DMS53 (cell line): ENCODE data around the gene ANXA2.
"Not testable (repeated sequence)": the region's sequence is repeated elsewhere in the genome, so short reads cannot be mapped to it uniquely, and the experiment has no call there.

ENCODE experiments used
- DNase-seq: peaks from one replicate; lab custom pipeline; 2025; lab: John Stamatoyannopoulos, UW

ANXA2 gene

DNA sequence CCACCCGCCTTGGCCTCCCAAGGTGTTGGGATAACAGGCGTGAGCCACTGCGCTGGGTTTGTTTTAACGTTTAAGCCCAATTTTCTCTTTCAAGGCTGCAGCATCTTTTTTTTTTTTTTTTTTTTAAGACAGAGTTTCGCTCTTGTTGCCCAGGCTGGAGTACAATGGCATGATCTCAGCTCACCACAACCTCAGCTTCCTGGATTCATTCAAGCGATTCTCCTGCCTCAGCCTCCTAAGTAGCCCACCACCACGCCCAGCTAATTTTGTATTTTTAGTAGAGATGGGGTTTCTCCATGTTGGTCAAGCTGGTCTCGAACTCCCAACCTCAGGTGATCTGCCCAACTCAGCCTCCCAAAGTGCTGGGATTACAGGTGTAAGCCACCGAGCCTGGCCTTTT is 12.6 kb upstream of the ANXA2 start:
- DNase-seq = not testable (repeated sequence)

- DNase-seq = peak; percentile 59
Measured at GRCh38 chr15:60408463-60408981, 10.7 kb upstream of the ANXA2 start.

DNA sequence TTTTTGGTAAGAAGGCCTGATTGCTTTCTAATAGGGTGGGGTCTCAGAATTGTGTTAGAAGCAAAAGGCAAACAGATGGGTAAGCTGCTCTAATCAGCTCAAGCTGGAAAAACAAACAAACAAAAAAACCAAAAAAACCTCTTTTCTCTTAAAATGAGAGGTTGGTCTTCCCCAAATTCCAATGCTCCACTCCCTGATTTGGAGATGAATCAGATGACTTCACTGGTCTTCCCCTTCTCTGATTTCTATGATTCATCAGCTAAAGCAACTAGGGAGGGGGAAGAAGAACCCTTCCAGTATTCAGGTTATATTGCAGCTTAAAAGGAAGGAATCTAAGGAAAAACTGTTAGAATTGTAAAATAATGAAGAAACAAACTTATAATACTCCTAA is 9.6 kb upstream of the ANXA2 start:
- DNase-seq = peak; percentile 6

- no peak for DNase-seq
Measured at GRCh38 chr15:60406513-60407414, 9.0 kb upstream of the ANXA2 start.

DNA sequence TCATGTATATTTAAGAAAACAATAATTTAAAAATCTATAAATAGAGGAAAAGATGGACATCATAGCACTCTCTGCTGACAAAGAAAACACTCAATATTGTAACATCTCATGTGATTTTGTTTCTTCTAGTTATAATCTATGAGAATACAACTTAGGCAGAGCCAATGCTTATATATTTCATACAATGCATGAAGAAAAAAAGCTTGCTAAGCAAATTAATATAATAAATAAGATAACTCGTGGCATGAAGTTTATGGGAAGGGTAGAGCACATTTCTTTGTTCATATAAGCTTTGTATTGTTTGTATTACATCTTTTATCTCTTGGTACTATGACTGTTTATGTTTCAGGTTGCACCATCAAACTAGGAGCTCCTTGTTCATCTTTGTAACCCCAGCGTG is 7.6 kb upstream of the ANXA2 start:
- no peak for DNase-seq

DNA sequence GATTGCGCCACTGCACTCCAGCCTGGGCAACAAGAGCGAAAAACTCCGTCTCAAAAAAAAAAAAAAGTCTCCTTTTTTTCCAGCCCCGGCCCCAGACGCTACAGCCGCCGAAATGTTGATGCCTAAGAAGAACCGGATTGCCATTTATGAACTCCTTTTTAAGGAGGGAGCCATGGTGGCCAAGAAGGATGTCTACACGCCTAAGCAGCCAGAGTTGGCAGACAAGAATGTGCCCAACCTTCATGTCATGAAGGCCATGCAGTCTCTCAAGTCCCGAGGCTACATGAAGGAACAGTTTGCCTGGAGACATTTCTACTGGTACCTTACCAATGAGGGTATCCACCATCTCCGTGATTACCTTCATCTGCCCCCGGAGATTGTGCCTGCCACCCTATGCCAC is 6.6 kb upstream of the ANXA2 start:
- DNase-seq = not testable (repeated sequence)

DNA sequence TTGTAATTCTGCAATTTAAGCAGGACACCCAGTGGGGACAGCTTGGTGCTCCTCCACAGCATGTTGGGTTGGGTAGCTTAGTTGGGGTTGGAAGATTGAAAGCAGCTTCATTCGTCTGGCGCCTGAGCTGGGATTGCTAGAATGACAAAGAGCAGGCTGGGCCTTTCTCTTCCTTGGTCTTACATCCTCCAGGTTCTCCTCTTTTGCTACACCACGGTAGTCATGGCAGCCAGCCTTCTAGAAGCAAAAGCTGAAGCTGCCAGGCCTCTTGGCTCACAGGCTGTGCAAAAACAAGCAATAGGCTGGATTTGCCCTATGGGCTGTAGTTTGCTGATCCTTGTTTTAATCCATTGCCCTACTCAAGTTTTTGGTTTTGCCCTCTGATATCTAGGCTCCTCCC is 3.2 kb upstream of the ANXA2 start:
- peak; percentile 9 for DNase-seq

DNA sequence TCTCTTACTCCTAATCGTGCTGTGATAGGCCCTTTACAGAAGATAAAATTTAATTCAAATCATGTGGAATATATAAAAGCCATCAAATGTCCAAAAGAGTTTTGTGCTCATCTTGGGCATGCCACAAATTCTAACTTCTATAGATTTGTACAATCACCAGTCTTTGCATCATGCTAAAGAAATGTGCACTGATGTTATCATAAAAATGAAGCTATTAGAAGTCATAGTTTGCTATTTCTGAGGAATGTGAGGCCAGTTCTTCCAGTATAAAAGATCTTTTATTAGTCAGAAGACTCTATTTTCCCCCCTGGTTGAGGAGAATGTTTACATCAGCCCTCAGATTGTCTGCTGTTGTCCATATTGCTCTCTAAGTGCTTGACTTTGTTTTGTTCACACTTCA is 2.1 kb upstream of the ANXA2 start:
- DNase-seq = no peak

GRCh38 chr15:60399246-60399915 is 1.6 kb upstream of the ANXA2 start:
- no peak for DNase-seq

DNA sequence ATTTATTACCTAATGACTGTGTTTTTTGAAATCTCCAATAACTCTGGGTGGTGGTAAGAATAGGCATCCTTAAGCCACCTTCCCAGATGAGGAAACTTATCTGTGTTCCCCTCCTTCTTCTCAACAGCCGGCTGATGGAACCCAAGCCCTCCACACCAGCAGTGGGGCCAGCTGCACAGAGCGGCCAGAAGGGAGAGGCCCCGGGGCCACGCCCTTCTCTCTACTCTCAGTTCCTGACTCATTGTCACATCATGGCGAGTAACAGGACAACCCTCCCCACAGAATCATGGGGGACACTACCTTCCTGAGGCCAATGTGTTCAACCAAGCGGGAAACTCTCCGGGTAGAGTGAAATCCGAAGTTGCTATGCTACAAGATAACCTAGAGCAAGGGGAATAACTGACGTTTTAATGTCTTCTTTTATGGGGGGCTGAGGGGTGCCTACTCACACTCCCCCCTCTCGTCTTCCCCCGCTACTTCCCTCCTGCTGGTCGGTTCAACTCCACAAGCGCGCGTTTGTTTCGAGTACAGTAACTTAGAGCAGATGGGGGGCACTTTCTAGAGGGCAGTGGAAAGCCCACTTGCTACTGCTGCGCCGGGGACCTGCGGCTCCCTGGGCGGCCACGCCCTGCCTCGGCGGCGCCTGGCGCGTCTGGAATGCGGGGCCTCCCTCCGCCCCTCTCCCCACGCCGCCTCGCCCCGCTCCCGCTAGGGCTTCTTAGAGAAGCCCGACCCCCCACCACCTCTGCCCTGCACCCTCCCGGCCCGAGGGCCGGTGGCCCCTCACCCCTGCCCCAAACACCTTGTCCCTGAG is 621 bp downstream of the ANXA2 start:
- DNase-seq = peak; percentile 61

DNA sequence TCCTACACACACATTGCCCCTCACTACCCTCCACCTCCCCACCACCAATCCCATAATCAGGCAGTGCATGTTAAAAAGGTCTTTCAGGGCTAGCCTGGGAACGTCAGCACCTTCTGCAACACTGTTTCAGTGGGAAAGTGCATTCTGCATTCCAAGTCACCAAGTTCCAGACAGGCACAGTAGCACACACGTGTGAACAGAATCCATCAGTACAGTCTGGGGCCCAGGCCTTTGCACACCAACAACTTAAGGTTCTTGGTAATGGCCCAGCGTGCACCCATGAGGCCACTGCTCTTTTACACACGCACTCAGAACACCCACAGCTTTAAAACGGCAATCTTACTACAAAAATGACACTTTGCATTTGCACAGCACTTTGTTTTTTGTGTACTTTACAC is 1.2 kb downstream of the ANXA2 start:
- no peak for DNase-seq

- DNase-seq = no peak
Measured at GRCh38 chr15:60396100-60396499, 1.7 kb downstream of the ANXA2 start.

DNA sequence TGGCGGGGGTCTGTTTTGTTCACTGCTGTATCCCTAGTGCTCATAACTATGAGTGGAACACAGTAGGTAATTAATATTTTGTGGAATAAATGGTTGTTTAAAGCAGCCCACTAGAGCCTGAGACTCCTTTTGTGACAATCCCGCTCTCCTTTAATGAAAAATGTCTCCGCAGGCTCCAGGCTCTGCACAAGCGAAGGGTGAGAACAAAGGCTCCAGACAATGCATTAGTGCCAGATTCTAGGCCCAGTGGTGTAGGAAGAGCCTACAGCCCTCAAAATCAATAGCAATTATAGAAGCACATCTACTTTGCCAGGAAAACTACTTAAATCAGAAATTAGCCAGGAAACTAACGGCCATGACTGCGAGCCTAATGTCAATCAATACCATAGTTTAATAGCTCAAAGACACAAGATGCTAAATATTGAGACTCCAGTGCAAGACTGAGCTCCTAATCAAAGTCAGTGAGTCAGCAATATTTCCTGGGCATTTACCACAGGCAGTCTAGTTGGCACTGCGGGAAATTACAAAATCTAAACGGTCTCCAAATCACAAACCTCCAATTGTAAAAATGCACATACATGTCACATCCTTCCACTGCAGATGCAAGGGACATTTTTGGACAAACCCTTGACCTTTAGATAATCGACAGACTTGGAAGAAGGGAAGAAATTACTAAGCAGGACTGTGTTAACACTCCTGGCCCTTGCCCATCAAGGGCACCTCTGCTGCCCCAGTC is 2.3 kb downstream of the ANXA2 start:
- no peak for DNase-seq

GRCh38 chr15:60394689-60395097 is 3.1 kb downstream of the ANXA2 start:
- DNase-seq = no peak

GRCh38 chr15:60392986-60393790 is 4.6 kb downstream of the ANXA2 start:
- DNase-seq = peak; percentile 91

GRCh38 chr15:60392601-60392985 is 5.2 kb downstream of the ANXA2 start:
- peak; percentile 75 for DNase-seq

- DNase-seq = no peak
Measured at GRCh38 chr15:60391722-60392315, 6.0 kb downstream of the ANXA2 start.

- DNase-seq = peak; percentile 16
Measured at GRCh38 chr15:60390871-60391501, 6.8 kb downstream of the ANXA2 start.

- DNase-seq = no peak
Measured at GRCh38 chr15:60390231-60390630, 7.6 kb downstream of the ANXA2 start.
